HG03571 (cell line): ENCODE measurements around the gene AEBP2.

ENCODE experiments used
- ATAC-seq: cut with Tn5 transposase; IDR thresholded peaks from one replicate; pipeline ENCODE4 v1.9.1; 2021; ENCODE audit not compliant: unreplicated experiment

AEBP2 gene

GRCh38 chr12:19498099-19498498 is 58.8 kb downstream of the AEBP2 start:
- no peak for ATAC-seq

- no peak for ATAC-seq
Observed at GRCh38 chr12:19499030-19499429, 59.7 kb downstream of the AEBP2 start.

- ATAC-seq = no peak
Observed at GRCh38 chr12:19506497-19506896, 67.2 kb downstream of the AEBP2 start.

GRCh38 chr12:19507823-19508222 is 68.5 kb downstream of the AEBP2 start:
- ATAC-seq = no peak

- no peak for ATAC-seq
Observed at GRCh38 chr12:19510461-19510860, 71.2 kb downstream of the AEBP2 start.

GRCh38 chr12:19515179-19515578 is 75.9 kb downstream of the AEBP2 start:
- no peak for ATAC-seq

- no peak for ATAC-seq
Observed at GRCh38 chr12:19517583-19517982, 78.3 kb downstream of the AEBP2 start.

- ATAC-seq = no peak
Observed at GRCh38 chr12:19518209-19518608, 78.9 kb downstream of the AEBP2 start.

GRCh38 chr12:19520646-19521415 is 81.5 kb downstream of the AEBP2 start:
- no peak for ATAC-seq

GRCh38 chr12:19525274-19525673 is 86.0 kb downstream of the AEBP2 start:
- ATAC-seq = no peak

GRCh38 chr12:19527866-19528265 is 88.6 kb downstream of the AEBP2 start:
- ATAC-seq = no peak

GRCh38 chr12:19528750-19529149 is 89.5 kb downstream of the AEBP2 start:
- ATAC-seq = no peak

GRCh38 chr12:19529951-19530636 is 90.8 kb downstream of the AEBP2 start:
- no peak for ATAC-seq

GRCh38 chr12:19530637-19531023 is 91.3 kb downstream of the AEBP2 start:
- ATAC-seq = no peak

- ATAC-seq = no peak
Observed at GRCh38 chr12:19533567-19533966, 94.3 kb downstream of the AEBP2 start.

- no peak for ATAC-seq
Observed at GRCh38 chr12:19539071-19539470, 99.8 kb downstream of the AEBP2 start.

GRCh38 chr12:19539836-19540235 is 100.5 kb downstream of the AEBP2 start:
- ATAC-seq = no peak

GRCh38 chr12:19542606-19543005 is 103.3 kb downstream of the AEBP2 start:
- ATAC-seq = no peak

- ATAC-seq = no peak
Observed at GRCh38 chr12:19544353-19544752, 105.1 kb downstream of the AEBP2 start.

GRCh38 chr12:19545301-19545700 is 106.0 kb downstream of the AEBP2 start:
- no peak for ATAC-seq

GRCh38 chr12:19546027-19546426 is 106.7 kb downstream of the AEBP2 start:
- ATAC-seq = no peak

GRCh38 chr12:19546611-19547162 is 107.4 kb downstream of the AEBP2 start:
- no peak for ATAC-seq
